SJSA1 (cell line): ENCODE results near the gene LRRC17. TPM values are rescaled to one million over a fixed set of nuclear protein-coding genes. Genes with fewer than 3 reads are reported as not detected.
"Not testable (repeated sequence)": the region's sequence is repeated elsewhere in the genome, so short reads cannot be mapped to it uniquely, and the experiment has no call there.

Experiments used
- DNase-seq, 2 experiments: peaks; one replicate each; pipeline ENCODE4 v3.0.0-alpha.2; 2015 to 2020; ENCODE audit warnings: low spot score in 2 of 2, low read depth in 1 of 2
- H3K27ac ChIP-seq: fragments of 250-450 bp; sonication (Bioruptor Pico); 2 replicates; pipeline ENCODE4 v1.5.1; 2020; ENCODE audit warnings: mild to moderate bottlenecking, moderate library complexity
- H3K27me3 ChIP-seq: fragments of 250-450 bp; sonication (Bioruptor Pico); replicated peaks from 2 replicates; pipeline ENCODE4 v1.5.1; 2020; ENCODE audit warnings: mild to moderate bottlenecking, moderate library complexity
- H3K36me3 ChIP-seq: fragments of 250-450 bp; sonication (Bioruptor Pico); 2 replicates; pipeline ENCODE4 v1.5.1; 2020; ENCODE audit warnings: mild to moderate bottlenecking
- H3K4me1 ChIP-seq: fragments of 250-450 bp; sonication (Bioruptor Pico); replicated peaks from 2 replicates; pipeline ENCODE4 v1.6.1; 2021; ENCODE audit warnings: mild to moderate bottlenecking
- H3K4me3 ChIP-seq: fragments of 250-450 bp; sonication (Bioruptor Pico); 2 replicates; pipeline ENCODE4 v1.5.1; 2020; ENCODE audit warnings: mild to moderate bottlenecking
- H3K9me3 ChIP-seq: fragments of 250-450 bp; sonication (Bioruptor Pico); replicated peaks from 2 replicates; pipeline ENCODE4 v1.5.1; 2020; ENCODE audit warnings: mild to moderate bottlenecking
- total RNA-seq: library from RNA; depleted of rRNA; stranded (reverse); fragments of >200 nt; shearing (Covaris generic); gene quantifications from 2 replicates; pipeline ENCODE4 v1.2.3, GENCODE V29; 2014

The LRRC17 gene
- total RNA-seq, 1 experiment from 2014 or later: 10.9 TPM

DNA sequence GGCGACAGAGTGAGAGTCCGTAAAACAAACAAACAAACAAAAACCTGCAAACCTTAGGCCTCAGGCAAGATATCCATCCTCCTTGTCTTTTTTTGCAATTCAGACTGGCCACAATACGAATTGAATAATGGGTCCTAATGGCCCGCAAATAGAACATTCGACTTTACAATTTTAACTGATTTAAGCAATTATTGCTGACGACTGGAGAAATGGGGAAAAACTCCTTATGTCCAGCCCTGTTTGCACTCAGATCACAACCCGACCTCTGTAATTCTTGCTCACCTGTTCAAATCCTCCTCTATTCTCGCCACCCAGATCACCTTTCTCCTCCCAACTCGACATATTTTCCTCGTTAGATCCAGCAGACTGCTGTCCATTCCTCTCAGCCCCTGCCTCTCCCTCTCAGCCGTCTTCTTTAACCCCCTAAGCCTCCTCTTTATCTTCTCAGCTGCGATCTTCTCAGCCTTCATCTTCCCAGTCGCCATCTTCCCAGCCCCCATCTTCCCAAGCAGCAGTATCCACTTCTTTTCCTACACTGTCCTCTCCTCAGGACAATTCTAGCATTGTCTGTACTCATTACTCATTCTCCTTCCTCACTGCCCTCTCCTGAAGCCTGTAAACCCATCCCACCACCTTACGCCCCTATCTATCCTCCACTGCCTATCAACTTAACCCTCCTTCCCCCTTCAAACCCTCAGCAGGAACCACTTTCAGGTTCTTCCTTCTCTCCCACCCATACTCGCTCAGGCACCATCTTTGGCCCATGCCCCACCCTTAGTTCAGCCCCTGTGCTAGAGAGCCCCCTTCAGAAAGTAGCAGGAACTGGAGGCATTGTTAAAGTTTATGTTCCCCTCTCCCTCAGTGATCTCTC is 61.8 kb downstream of the LRRC17 start:
- Histone ChIP-seq H3K27me3 (no peaks in the 10 kb centered on the region), H3K9me3 (no peaks in the 10 kb centered on the region), H3K27ac (no peak overlapping the region), H3K4me3 (no peak overlapping the region), H3K36me3 (no peaks in the 10 kb centered on the region), H3K4me1 (no peaks in the 10 kb centered on the region)
- no peak for DNase-seq

DNA sequence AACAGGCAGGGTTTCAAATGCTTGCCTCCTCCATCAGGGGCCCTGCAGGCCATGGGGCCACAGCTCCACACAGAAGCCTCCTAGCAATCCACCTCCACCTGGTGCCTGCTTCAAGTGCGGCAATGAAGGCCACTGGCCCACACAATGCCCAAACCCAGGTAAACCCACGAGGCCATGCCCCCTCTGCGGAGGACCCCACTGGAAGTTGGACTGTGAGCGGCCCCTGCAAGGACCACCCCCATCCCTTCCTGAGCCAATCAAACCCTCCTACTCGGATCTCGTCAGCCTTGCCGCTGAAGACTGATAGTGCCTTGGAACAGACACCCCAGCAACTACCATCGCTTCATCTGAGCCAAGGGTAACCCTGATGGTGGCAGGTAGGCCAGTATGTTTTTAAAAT is 63.1 kb downstream of the LRRC17 start:
- Histone ChIP-seq H3K27me3 (no peaks in the 10 kb centered on the region), H3K9me3 (no peaks in the 10 kb centered on the region), H3K27ac (no peak overlapping the region), H3K36me3 (no peaks in the 10 kb centered on the region), H3K4me3 (no peak overlapping the region), H3K4me1 (no peaks in the 10 kb centered on the region)
- DNase-seq: no peak

DNA sequence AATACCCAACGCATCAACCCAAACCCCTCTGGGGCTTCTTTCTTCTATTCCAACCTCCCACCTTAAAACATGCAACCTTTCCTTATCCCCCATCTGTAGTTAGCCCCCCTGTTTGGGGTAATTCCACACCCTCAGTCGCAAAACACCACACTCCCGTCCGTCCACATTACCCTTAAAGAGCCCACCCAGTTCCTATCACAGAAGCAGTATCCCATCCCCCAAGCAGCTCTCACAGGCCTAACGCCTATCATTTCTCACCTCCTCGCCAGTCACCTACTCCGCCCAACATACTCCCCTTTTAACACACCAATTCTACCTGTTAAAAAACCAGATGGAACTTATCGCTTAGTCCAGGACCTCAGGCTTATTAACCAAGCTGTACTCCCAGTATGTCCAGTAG is 63.7 kb downstream of the LRRC17 start:
- DNase-seq: no peak
- H3K4me3 ChIP-seq: no peak overlapping the region
- H3K4me1 ChIP-seq: no peaks in the 10 kb centered on the region
- no peak overlapping the region for H3K27ac ChIP-seq
- H3K27me3 ChIP-seq: no peaks in the 10 kb centered on the region
- H3K9me3 ChIP-seq: no peaks in the 10 kb centered on the region
- no peaks in the 10 kb centered on the region for H3K36me3 ChIP-seq

DNA sequence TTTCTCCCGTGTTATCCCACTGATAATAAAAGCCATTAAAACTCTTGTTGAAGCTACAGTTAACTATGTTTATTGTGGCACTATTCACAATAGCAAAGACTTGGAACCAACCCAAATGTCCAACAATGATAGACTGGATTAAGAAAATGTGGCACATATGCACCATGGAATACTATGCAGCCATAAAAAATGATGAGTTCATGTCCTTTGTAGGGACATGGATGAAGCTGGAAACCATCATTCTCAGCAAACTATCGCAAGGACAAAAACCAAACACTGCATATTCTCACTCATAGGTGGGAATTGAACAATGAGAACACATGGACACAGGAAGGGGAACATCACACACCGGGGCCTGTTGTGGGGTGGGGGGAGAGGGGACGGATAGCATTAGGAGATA is 64.8 kb downstream of the LRRC17 start:
- not testable (repeated sequence) for H3K9me3 ChIP-seq, H3K4me1 ChIP-seq, H3K27me3 ChIP-seq, H3K36me3 ChIP-seq, H3K27ac ChIP-seq, H3K4me3 ChIP-seq, DNase-seq

DNA sequence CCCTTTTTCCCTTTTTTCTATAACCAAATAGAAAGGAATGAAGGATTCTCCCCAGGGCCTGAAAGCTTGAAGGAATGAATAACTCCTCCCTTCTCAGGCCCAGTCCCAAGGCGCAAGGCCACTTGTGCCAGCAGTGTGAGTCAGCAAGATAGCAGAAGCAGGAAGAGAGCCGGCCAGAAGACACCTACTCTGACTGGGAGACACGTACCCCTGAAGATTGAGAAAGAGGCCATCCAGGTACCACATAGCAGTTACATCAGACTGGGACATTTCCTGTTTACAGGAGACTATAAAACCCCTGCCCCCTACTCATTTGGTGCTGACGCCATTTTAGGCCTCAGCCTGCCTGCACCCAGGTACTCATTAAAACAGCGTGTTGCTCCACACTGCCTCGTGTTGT is 65.5 kb downstream of the LRRC17 start:
- Histone ChIP-seq H3K27me3 (no peaks in the 10 kb centered on the region), H3K27ac (no peak overlapping the region), H3K4me1 (no peaks in the 10 kb centered on the region), H3K4me3 (no peak overlapping the region), H3K36me3 (no peaks in the 10 kb centered on the region), H3K9me3 (no peaks in the 10 kb centered on the region)
- no peak for DNase-seq

DNA sequence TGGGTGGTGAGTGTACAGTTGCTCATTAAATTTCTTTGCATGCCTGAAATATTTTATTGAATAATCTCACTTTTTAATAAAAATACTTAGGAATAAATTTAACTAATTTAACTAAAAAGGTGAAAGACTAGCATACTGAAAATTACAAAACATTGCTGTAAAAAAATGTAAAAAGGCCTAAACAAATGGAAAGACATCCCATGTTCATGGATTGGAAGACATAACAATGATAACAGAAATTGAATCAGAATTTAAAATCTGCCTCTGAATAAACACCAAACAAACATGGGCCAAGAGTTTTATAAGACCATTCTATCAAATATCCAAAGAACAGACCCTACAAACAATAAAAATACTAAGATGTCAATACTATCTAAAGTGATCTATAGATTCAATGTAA is 66.9 kb downstream of the LRRC17 start:
- no peak overlapping the region for H3K4me3 ChIP-seq
- H3K27me3 ChIP-seq: no peaks in the 10 kb centered on the region
- H3K36me3 ChIP-seq: no peaks in the 10 kb centered on the region
- no peak overlapping the region for H3K27ac ChIP-seq
- no peak for DNase-seq
- H3K4me1 ChIP-seq: no peaks in the 10 kb centered on the region
- H3K9me3 ChIP-seq: no peaks in the 10 kb centered on the region

DNA sequence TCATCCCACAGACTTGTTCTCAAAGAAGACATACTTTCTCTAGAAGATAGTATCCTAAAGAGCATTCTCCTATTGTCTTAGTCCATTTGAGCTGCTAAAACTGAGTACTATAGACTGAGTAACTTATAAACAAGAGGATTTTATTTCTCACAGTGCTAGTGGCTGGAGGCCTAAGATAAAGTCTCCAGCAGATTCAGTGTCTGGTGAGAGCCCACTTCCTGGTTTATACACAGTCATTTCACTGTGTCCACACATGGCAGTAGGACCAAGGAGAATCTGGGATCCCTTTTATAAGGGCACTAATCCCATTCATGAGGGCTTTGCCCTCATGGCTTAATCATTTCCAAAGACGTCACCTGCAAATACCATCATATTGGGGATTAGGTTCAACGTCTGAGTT is 68.7 kb downstream of the LRRC17 start:
- no peaks in the 10 kb centered on the region for H3K4me1 ChIP-seq
- no peaks in the 10 kb centered on the region for H3K27me3 ChIP-seq
- no peak overlapping the region for H3K4me3 ChIP-seq
- no peaks in the 10 kb centered on the region for H3K9me3 ChIP-seq
- no peak overlapping the region for H3K27ac ChIP-seq
- no peak for DNase-seq
- no peaks in the 10 kb centered on the region for H3K36me3 ChIP-seq

DNA sequence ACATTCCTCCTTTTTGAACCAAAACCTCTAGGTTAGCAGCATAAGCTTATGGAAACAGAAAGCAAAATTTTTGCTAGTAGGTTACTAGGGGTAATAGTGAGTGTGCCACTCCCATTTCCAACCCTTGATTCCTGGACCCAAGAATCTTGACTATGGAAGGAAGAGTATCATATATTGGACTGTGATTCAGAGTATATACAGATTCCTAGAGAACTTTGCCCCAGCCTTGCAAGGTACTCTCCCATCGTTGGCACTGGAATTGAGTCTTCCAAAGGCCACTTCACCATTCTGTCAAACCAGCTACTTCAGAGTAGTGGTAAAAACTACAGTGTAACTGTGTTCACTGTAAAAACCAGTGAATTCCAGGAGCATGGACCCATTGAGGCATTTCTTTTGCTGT is 69.4 kb downstream of the LRRC17 start:
- H3K27ac ChIP-seq: no peak overlapping the region
- H3K27me3 ChIP-seq: no peaks in the 10 kb centered on the region
- no peaks in the 10 kb centered on the region for H3K9me3 ChIP-seq
- H3K4me1 ChIP-seq: no peaks in the 10 kb centered on the region
- no peak overlapping the region for H3K4me3 ChIP-seq
- no peaks in the 10 kb centered on the region for H3K36me3 ChIP-seq
- no peak for DNase-seq

DNA sequence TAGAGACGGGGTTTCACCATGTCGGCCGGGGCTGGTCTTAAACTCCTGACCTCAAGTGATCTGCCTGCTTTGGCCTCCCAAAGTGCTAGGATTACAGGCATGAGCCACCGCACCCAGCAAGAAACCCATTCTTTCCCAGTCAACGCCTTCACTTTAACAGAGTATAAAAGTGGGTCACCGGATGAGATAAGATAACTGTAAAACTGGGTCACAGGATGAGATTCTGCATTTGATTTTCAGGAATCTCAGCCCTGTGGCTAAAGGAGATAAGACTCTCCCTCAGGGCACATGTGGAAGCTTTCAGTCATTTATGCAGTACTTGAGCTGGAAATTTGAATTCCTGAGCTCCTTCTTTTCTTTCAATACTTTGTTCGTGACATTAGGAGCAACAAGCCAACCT is 70.8 kb downstream of the LRRC17 start:
- Histone ChIP-seq H3K27me3 (no peaks in the 10 kb centered on the region), H3K4me1 (no peaks in the 10 kb centered on the region), H3K36me3 (no peaks in the 10 kb centered on the region), H3K4me3 (no peak overlapping the region), H3K27ac (no peak overlapping the region), H3K9me3 (no peaks in the 10 kb centered on the region)
- DNase-seq: no peak

DNA sequence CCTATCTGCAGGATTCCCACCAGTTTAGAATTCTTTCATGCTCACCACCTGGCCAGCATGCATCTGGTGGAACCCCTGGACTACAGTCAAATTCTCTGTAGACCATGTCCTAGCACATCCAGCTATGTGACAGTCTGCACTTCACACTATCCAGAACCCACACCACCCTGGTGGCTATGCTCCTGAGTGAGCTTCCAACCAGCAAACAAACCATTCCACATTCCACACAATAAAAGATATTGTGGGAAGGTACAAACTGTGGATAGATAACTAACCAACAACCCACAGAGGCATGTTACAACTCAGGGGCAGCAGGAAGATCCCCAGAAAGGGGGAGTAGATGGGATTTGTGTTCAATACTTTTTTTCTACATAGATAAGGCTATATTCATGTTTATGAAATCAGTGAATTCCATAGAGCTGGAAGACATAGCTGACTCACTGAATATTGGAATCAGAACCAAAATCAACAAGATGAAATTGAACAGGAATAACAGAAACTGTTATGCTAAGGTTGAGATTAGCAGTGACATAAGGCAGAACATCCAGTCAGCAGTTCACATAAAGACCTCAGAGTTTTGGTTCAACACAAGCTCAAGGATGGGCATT is 72.5 kb downstream of the LRRC17 start:
- H3K9me3 ChIP-seq: no peaks in the 10 kb centered on the region
- no peaks in the 10 kb centered on the region for H3K4me1 ChIP-seq
- DNase-seq: no peak
- no peak overlapping the region for H3K27ac ChIP-seq
- no peaks in the 10 kb centered on the region for H3K27me3 ChIP-seq
- no peak overlapping the region for H3K4me3 ChIP-seq
- no peaks in the 10 kb centered on the region for H3K36me3 ChIP-seq

DNA sequence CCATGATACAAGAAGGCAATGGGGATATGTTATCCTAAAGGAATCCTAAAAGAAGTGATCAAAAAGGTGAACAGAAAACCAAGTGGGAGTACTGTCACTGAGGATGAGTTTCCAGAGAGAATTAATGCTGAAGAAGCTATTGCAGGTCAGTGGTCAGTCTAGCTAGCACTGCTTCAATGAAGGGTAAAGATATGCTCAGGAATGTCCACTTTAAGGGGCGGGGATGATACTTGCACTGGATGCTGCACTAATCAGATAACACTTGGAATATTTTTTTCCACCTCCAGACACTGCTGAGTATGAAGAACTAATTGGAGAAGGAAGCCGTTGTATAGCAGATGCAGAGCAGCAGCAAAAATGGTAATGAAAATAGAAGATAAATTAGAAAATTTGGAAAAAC is 75.3 kb downstream of the LRRC17 start:
- Histone ChIP-seq H3K36me3 (no peaks in the 10 kb centered on the region), H3K4me1 (peaks cover 22% of the 10 kb centered on the region), H3K27me3 (no peaks in the 10 kb centered on the region), H3K27ac (no peak overlapping the region), H3K9me3 (0 out of 2 replicates have a peak, but pooled peaks cover 4% of the 10 kb centered on the region), H3K4me3 (no peak overlapping the region)
- no peak for DNase-seq

DNA sequence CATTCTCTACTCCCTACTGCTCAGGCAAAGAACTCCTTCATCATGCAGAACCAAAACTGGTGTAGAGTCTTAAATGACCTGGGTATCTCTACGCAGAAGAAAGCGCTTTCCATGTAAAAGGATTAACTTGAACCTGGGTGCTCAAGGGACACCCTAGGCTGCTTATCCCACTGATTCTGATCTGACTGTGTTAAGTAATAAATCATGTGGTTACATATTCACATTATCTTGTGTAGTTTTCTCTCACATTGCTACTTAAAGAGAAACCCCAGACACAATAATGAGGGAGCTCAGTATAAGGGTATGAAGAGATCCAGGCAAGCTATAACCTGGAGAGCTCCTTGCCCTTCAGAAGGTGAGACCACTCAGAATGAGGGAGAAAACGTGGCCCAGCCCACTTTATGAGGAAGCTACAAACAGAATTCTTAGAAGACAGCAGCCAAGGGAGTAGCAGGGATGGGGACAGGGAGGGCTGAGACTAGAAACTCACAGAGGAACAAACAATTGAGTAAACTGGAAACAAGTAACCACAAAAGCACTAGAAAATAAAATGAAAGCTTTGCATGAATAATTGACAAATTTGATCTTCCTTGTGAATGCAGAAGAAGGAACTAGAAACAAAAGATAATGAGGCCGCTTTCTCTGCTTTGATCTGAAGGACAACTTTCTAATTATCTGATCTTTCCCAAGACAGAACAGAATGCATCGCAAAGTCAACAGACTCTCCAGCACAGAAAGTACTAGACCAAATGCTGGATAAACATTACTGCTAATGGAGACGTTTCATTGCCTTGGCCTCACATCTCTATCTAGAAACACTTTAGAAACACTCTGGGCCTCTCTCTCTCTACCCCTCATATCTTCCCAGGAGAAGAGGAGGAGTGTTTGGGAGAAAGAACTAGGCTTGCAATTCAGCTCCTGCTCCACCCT is 76.1 kb downstream of the LRRC17 start:
- no peak for DNase-seq
- Histone ChIP-seq H3K4me3 (no peak overlapping the region), H3K36me3 (no peaks in the 10 kb centered on the region), H3K27me3 (no peaks in the 10 kb centered on the region), H3K9me3 (0 out of 2 replicates have a peak, but pooled peaks cover 4% of the 10 kb centered on the region), H3K4me1 (peaks cover 26% of the 10 kb centered on the region), H3K27ac (no peak overlapping the region)

DNA sequence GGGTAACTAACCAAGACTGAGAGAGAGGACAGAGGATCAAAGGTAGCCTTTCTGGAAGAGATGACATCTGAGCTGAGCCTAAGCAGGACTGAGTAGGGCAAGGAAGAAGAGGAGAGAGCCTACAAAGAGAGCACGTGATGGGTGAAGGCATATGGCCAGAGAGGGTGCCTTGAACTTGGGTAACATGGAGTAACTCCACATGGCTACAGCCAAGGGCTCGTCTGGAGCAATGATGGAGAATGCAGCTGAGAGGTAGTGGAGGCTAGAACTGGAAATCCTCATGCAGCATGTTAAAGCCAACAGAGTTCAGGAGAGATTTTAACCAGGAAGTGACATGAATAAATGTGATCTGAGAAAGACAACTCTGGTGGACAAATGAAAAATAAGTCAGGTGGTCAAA is 77.8 kb downstream of the LRRC17 start:
- Histone ChIP-seq H3K9me3 (0 out of 2 replicates have a peak, but pooled peaks cover 4% of the 10 kb centered on the region), H3K36me3 (no peaks in the 10 kb centered on the region), H3K27ac (0 out of 2 replicates have a peak overlapping the region, but pooled peaks have one; percentile 46), H3K4me3 (no peak overlapping the region), H3K4me1 (peaks cover 26% of the 10 kb centered on the region), H3K27me3 (no peaks in the 10 kb centered on the region)
- DNase-seq: no peak
